GM21360 (cell line): ENCODE data around the gene NDC80.
"Not testable (repeated sequence)": the region's sequence is repeated elsewhere in the genome, so short reads cannot be mapped to it uniquely, and the experiment has no call there.

Experiments
- ATAC-seq: cut with Tn5 transposase; IDR thresholded peaks from one replicate; pipeline ENCODE4 v1.9.1; 2021; ENCODE audit warnings: mild to moderate bottlenecking, moderate library complexity; ENCODE audit not compliant: unreplicated experiment

Gene NDC80

DNA sequence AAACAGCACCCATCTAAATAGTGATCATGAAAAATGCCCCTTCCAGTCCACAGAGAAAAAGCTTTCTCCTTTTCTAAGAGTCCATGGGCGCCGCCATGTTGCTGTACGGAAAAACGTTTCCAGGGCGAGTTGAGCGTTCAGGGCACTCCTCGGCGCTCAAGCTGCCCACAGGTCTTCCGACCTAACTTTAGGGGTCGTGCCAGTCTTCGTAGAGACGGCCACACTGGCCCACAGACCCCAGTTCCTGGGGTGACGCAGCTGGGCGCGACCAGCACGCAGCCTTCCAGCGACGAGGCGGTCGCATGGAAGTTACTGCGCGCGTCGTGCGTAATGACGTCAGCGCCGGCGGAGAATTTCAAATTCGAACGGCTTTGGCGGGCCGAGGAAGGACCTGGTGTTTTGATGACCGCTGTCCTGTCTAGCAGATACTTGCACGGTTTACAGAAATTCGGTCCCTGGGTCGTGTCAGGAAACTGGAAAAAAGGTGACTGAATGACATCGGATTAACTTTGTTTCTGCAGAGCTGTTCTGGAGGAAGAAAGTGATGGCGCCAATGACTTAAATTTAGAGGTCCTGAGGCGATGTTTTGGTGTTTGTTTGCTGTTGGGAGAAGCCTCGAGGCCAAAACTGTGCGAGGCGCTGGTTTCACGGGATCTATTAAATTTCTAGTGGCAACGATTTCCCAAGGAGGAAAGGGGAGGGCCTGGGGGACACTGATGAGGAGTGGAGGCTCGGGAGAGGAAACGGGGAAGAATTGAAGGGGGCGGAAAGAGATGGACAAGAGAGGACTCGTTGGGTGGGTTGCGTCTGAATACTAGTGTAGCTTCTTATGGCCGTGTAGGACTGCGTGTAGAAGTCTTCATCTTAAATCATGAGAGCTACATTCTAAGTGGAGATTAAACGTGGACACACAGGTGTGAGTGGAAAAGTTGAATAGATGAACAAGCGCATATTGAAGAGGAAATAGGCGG, at the start of gene NDC80, which contains the start of gene METTL4:
Gene NDC80 (plus strand): TSS at position 358 of the 971 bp plus-strand sequence. CDS start 1,429 bp downstream, outside the sequence.
Gene METTL4 (minus strand): TSS at position 306 of the 971 bp plus-strand sequence. CDS start 4,289 bp downstream, outside the sequence.
- peak; percentile 69 for ATAC-seq

DNA sequence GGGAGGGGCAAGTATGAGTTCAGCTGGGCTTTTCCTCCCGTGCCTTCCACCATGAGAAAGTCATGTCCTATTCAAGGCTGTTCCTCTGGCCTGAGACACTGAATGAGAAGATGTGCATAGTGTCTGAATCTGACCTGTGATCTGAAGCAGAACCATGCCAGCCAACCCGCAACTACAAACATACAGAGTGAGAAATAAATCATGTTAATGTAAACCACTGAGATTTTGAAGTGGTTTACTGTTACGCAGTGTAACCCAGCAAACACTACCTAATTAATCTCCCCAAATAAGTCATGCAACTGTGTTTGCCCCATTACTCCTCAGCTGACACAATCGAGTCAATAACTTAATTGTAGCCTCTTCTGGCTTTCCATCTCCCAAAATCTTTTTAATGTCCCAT, 49.2 kb upstream of the NDC80 start:
- ATAC-seq, result no peak

DNA sequence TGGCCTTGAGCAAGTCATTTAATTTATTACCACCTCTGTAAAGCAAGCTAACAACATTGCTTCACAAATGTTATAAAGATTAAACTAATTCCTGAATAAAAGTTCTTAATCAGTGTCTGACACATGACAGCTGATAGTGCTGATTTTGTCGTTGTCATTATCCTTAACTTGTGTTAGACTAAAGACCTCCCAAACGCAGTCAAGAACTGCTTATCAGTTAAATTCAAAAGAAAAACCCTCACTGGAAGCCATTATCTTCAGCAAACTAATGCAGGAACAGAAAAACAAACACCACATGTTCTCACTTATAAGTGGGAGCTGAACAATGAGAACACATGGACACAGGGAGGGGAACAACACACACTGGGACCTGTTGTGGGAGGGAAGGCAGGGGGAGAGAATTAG, 46.6 kb upstream of the NDC80 start:
- not testable (repeated sequence) for ATAC-seq

GRCh38 chr18:2526329-2526728, 45.0 kb upstream of the NDC80 start:
- ATAC-seq, result no peak

- no peak for ATAC-seq
These were observed 42.2 kb upstream of the NDC80 start for GRCh38 chr18:2529154-2529553.

DNA sequence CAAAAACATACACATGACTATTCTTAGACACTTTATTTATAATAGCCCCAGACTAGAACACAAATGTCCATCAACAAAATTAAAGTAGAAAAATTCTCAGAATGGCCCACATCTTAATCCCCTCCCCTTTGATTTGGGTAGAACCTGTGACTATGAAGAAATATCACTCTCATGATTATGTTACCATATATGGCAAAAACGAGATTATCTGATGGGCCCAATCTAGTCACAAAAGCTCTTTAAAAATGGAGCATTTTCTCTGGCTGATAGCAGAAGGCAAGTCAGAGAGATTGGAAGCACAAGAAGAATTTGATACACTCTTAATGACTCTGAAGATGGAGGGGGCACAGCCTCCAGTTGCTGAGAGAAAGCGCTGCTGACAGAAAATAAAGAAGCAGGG, 39.6 kb upstream of the NDC80 start:
- no peak for ATAC-seq

DNA sequence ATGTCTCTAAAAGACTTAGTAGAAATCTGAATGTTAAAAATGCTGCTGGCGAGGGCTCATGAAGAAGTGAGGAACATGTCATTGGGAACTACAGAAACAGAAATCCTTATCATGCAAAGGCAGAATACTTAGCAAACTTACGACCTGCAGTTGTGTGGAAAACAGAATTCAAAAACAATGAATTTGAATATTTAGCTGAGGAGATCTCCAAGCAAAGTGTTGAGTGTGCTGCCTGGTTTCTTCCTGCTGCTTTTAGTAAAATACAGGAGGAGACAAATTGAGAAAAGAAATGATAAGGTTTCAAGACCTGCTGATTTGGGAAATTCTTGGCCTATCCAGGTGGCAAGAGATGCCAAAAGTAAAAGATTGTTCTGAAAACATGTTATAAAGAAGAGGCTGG, 38.6 kb upstream of the NDC80 start:
- ATAC-seq, result no peak

DNA sequence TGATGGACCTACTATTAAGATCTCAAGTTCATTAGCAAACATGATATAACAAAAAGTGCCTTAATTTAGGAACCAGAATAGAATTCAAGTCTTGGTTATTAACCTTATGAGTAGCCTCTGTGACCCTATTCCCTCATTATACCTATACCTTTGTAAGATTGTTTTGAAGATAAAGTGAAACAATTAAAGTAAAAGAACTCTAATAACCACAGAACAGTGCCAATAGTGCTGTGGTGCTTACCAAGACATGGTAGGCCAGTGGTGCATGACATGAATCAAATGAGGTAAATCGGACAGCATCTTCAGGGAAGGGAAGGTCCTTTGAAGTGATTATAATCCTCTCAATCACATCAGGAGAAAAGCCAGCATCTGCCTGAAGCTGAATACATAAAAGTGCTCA, 36.5 kb upstream of the NDC80 start:
- no peak for ATAC-seq

GRCh38 chr18:2535419-2535910, 35.9 kb upstream of the NDC80 start:
- no peak for ATAC-seq

DNA sequence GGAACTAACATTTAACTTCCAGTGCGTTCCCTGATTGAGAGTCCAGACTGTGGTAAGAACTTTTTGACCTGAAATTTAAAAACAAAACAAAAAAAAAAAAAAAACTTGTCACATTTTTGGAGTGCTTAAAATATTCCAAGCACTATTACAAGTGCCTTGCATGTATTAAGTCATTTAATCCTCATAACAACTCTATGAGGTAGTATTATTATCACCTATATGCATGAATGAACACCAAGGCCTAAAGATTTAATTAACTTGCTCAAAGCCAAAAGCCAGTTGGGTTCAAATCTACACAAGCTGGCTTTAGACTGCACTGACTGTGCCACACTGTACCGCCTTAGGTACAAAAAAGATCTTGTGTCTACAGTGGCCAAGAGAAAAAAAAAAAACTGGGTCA, 35.3 kb upstream of the NDC80 start:
- ATAC-seq, result no peak

DNA sequence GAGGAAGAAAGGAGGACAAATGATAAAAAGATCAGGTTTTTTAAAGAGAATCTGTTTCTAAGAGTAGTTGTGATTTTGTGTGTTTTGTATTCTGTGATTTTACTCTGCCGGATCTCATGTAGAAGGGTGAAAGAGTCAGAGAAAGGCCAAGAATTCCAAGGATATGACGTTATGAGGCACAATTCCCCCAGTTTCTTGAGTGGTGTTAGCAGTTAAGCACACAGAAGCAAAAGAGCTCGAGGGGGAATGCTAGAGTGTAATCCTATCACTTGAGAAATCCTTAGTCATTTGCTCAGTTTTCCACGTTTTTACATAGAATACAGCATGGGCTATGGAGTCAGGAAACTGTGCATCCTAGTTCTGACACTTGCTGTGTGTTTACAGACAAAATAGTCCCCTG, 34.9 kb upstream of the NDC80 start:
- ATAC-seq, result no peak

- ATAC-seq, result no peak
These were observed 34.1 kb upstream of the NDC80 start for GRCh38 chr18:2537296-2537695.

DNA sequence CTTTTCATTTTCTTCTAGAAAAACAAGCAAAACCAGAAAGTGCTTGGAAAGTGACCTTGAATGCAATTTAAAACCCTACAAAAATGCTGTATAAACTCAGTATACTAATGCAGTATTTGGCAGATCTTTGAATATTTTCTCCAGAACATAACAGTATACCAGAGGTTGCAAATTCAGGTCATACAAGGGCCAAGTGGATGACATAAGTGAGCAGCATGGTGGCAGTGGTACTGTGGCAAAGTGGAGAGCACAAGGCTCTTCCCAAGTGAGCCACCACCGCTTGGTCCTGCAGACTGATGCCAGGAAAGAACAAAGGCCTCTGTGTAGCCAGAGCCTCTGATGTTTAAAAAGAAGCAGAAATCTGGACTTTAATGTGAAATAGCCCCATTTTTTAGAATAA, 33.1 kb upstream of the NDC80 start:
- ATAC-seq, result no peak

DNA sequence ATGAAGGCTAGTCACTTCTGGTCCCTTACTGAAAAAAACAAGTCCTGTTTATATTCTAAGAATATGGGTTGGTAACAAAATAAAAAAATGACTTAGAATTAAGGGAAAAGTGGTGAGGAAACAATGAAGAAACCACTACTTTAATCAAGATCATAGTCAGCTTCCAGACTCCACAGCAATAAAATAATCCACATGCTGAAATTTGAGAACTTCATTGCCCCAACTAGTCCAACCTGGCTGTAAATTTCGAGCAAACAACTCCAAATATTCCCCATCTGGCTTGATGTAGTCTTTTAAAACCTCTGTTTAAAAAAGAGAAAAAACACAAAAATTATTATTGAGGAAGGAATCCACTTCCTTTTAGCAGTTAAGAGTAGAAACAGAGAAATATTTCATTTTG, 32.5 kb upstream of the NDC80 start:
- no peak for ATAC-seq

DNA sequence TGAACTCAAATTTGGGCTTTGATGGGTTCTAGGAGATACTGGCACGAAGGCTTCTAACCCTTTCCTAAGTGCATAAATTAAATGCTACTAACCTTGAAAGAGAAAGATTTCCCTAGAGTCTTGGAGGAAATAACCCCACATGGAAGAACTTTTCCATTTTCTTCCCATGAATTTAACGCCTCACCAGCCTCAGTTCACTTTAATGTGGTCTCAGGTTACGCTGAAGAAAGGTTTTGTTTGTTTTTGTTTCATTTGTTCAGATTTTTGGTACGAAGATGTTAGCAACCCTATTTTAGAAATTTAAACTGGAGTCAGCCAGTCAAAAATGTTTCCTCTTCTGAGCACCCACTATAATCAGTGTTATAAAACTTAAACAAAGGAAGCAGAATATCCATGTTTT, 30.8 kb upstream of the NDC80 start:
- no peak for ATAC-seq

GRCh38 chr18:2541925-2542563, 29.3 kb upstream of the NDC80 start:
- ATAC-seq, result peak; percentile 77

DNA sequence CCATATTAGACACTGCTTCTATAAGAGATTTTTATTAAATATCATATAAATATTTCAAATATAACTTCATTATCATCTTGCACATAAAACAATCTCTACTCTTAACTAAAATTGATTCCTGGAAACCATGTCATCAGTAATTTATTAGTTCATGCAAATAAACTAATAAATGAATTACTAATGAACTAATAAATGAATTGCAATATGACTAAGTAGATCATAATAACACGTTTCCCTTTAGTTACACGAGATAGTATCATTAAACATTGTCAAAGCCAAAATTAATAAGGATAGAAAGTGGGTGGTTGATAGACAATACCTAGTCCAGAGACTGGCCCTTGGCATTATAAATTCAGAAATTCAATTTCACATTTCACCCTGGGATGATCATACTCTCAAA, 26.2 kb upstream of the NDC80 start:
- no peak for ATAC-seq

DNA sequence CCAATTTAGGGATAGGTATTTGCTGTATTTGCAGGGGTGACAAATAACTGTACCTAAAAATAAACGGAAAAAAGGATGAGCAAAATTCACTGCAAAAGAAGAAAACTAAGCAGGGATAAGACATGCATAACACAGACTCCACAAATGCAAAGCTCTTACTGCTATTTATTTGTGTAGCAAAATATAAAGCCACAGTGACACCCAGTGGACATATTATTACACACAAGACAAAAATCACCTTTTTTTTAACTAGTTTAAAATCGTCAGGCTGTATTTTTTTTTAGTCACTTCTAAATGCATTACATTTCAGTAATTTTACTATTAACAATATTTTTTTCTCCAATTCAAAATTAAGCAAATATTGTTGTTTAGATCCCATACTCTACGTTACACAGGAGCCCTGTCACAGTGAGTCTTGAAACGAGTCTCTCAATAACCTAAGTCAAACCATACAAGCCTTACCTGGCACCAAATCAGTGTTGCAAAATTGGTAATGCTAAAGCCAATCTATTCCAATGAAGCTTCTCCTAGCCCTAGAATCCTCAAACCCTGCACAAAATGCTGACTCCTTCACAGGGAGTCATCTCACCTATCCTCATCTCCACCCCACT, 23.8 kb upstream of the NDC80 start:
- ATAC-seq, result no peak

GRCh38 chr18:2549462-2549861, 21.9 kb upstream of the NDC80 start:
- ATAC-seq, result no peak

DNA sequence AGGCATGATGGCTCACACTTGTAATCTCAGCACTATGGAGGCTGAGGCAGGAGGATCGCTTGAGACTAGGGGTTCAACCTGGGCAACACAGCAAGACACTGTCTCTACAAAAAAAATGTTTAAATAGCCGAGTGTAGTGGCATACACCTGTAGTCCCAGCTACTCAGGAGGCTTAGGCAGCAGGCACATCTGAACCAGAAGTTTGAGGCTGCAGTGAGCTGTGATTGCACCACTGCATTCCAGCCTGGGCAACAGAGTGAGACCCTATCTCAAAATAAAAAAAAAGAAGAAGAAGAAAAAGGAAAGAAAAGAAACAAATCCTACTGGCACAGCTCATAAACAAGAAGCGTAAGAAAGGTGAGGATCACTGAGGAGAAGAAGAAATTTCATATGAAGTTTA, 19.9 kb upstream of the NDC80 start:
- ATAC-seq, result no peak

DNA sequence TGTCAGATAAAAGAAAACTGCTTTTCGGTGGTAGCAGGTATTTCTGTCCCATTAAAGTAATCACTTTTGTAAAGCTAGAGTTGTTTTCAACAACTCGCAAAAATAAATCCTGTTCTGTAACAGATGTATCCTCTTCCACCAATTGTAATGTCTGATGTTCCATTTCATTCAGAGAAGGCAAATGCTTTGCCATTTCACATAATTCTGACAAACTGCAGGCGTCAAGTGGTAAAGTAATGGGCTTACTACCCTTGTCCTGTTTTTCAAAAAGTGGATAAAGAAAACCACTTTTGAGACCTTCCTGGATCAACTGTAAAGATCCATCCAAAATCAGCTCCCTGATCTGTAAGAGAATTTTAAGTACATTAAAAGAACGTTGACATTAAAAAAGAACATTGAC, 16.7 kb upstream of the NDC80 start:
- no peak for ATAC-seq
